ENCODE measurements around the gene FTCDNL1. TPM values are rescaled to one million over a fixed set of nuclear protein-coding genes. Genes with fewer than 3 reads are reported as not detected.

Gene FTCDNL1
- total RNA-seq, 4 donors from 2014 or later = 0.69 to 2.3 (median 1.4) TPM

DNA sequence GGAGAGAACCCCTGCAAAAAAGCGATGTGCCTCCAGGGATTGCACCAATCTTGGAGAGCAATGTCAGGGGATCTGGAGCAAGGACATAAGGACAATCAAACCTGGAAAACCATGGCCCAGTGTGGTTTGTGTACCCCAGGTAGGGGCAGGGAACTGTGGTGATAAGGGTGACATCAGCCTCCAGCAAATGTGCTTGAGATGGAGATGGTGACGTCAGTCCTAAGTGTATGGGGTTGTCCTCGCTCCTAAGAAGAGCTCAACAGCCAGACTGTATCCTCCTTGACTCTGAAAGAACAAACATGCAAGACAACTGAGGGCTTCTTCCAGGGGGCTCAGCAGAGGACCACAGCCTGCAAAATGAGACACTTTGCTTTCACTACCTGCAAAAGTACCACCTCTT is 71.4 kb downstream of the FTCDNL1 start:
- H3K36me3 ChIP-seq = no peaks in the 10 kb centered on the region
- H3K4me3 ChIP-seq = no peak overlapping the region
- no peaks in the 10 kb centered on the region for H3K4me1 ChIP-seq
- TF ChIP-seq EP300 (IDR thresholded peaks at IDR 0.05) = no peak
- TF ChIP-seq POLR2AphosphoS5 (IDR thresholded peaks at IDR 0.05) = no peak
- TF ChIP-seq, protein P1, sequence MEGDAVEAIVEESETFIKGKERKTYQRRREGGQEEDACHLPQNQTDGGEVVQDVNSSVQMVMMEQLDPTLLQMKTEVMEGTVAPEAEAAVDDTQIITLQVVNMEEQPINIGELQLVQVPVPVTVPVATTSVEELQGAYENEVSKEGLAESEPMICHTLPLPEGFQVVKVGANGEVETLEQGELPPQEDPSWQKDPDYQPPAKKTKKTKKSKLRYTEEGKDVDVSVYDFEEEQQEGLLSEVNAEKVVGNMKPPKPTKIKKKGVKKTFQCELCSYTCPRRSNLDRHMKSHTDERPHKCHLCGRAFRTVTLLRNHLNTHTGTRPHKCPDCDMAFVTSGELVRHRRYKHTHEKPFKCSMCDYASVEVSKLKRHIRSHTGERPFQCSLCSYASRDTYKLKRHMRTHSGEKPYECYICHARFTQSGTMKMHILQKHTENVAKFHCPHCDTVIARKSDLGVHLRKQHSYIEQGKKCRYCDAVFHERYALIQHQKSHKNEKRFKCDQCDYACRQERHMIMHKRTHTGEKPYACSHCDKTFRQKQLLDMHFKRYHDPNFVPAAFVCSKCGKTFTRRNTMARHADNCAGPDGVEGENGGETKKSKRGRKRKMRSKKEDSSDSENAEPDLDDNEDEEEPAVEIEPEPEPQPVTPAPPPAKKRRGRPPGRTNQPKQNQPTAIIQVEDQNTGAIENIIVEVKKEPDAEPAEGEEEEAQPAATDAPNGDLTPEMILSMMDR (IDR thresholded peaks at IDR 0.05) = no peak
- no peak for TF ChIP-seq POLR2A (IDR thresholded peaks at IDR 0.05)
- WGBS, 2 donors (ENCODE audit: low coverage in 1 of 2) = 78 to 81% methylated on average over 3 of the region's 3 CpGs
- ATAC-seq = no peak
- H3K27ac ChIP-seq = no peak overlapping the region
- H3K27me3 ChIP-seq = no peaks in the 10 kb centered on the region
- no peaks in the 10 kb centered on the region for H3K9me3 ChIP-seq

DNA sequence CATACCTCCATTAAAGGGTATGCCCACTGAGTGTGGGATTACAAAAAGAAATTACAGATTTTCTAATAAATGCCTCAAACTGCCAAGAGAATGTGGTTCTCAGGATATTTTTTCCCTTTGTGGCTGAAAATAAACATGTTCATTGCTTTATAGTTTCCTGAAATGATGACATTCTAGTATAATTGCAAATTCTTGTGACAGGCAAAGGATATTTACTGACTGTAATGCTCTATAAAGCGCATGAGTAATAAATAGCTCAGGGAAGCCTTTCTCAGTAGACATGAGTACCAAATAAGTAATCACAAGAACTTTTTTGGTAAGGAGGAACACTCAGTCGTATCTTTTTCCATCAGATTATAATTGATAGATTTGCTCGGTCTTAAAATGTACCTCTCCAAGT is 72.3 kb downstream of the FTCDNL1 start:
- WGBS, 2 donors (ENCODE audit: low coverage in 1 of 2) = 65 to 77% methylated on average over 3 of the region's 3 CpGs
- TF ChIP-seq, protein P1 (IDR thresholded peaks at IDR 0.05) = no peak
- TF ChIP-seq EP300 (IDR thresholded peaks at IDR 0.05) (no peak), POLR2AphosphoS5 (IDR thresholded peaks at IDR 0.05) (no peak), POLR2A (IDR thresholded peaks at IDR 0.05) (no peak)
- H3K27me3 ChIP-seq = no peaks in the 10 kb centered on the region
- ATAC-seq = no peak
- H3K36me3 ChIP-seq = no peaks in the 10 kb centered on the region
- no peak overlapping the region for H3K4me3 ChIP-seq
- H3K27ac ChIP-seq = no peak overlapping the region
- no peaks in the 10 kb centered on the region for H3K9me3 ChIP-seq
- H3K4me1 ChIP-seq = no peaks in the 10 kb centered on the region

DNA sequence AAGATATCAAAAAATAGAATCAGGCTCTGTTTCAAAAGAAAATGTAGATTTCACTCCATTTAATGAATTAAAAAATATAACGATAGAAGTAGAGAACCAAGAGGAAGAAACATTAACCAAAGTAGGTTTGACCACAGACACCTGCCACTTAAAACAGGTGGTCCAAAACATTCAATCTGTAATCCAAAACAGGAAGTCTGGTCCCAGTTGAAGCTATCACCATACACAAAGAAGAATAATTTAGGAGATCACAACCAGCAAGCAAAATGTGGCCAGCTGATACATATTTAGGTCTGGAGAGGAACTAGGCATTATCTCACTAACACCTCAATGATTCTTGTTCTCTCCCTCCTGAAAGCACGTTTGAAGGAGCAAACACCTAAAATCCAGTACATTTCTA is 73.1 kb downstream of the FTCDNL1 start:
- ATAC-seq = no peak
- no peak overlapping the region for H3K4me3 ChIP-seq
- WGBS, 2 donors (ENCODE audit: low coverage in 1 of 2) = 77 to 83% methylated on average over 2 of the region's 2 CpGs
- H3K9me3 ChIP-seq = no peaks in the 10 kb centered on the region
- no peaks in the 10 kb centered on the region for H3K36me3 ChIP-seq
- no peak overlapping the region for H3K27ac ChIP-seq
- no peaks in the 10 kb centered on the region for H3K4me1 ChIP-seq
- TF ChIP-seq POLR2AphosphoS5 (IDR thresholded peaks at IDR 0.05) (no peak), POLR2A (IDR thresholded peaks at IDR 0.05) (no peak), EP300 (IDR thresholded peaks at IDR 0.05) (no peak)
- TF ChIP-seq, protein P1 (IDR thresholded peaks at IDR 0.05) = no peak
- no peaks in the 10 kb centered on the region for H3K27me3 ChIP-seq

DNA sequence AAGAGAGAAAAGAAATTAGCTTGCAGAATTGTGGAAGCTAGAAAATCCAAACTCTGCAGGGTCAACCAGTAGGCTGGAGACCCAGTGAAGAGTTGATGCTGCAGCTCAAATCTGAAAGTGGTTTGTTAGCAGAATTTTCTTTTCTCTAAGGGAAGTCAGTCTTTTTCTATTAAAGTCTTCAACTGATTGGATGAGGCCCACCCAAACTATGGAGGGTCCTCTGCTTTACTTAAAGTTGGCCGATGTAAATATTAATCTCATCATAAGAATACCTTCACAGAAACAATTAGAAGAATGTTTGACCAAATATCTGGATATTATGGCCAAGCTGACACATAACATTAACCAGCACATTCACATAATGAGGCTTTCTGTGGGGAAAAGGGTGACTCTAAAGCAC is 73.7 kb downstream of the FTCDNL1 start:
- Histone ChIP-seq H3K27ac (no peak overlapping the region), H3K36me3 (no peaks in the 10 kb centered on the region), H3K4me1 (no peaks in the 10 kb centered on the region), H3K27me3 (no peaks in the 10 kb centered on the region), H3K9me3 (no peaks in the 10 kb centered on the region), H3K4me3 (no peak overlapping the region)
- WGBS, 2 donors (ENCODE audit: low coverage in 1 of 2) = 63 to 100% methylated on average over 1 of the region's 1 CpG
- TF ChIP-seq, protein P1 (IDR thresholded peaks at IDR 0.05) = no peak
- TF ChIP-seq POLR2A (IDR thresholded peaks at IDR 0.05) (no peak), POLR2AphosphoS5 (IDR thresholded peaks at IDR 0.05) (no peak), EP300 (IDR thresholded peaks at IDR 0.05) (no peak)
- ATAC-seq = no peak

DNA sequence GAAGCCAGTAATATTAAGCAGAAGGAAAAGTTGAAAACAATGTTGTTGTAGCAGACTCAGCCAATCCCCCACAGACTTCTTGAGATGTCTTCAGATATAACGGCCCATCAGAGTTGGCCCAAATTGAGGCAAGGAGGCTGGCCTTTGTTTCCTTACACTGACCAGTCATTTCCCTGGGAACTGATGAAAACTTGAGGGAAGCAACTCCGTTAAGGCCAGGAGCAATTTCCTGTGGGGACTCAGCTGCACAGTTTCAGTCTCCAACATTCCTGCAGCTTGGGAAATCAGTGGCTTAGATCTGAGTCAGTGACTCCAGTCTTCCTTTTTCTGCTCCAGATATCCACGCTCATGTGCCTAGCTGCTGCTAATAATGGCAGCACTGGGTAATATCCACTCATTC is 75.7 kb downstream of the FTCDNL1 start:
- 62 to 73% methylated on average over 2 to 3 of the region's 3 CpGs for WGBS, 2 donors (ENCODE audit: low coverage in 1 of 2)
- Histone ChIP-seq H3K27me3 (no peaks in the 10 kb centered on the region), H3K4me1 (no peaks in the 10 kb centered on the region), H3K27ac (no peak overlapping the region), H3K36me3 (no peaks in the 10 kb centered on the region), H3K4me3 (no peak overlapping the region), H3K9me3 (no peaks in the 10 kb centered on the region)
- no peak for TF ChIP-seq POLR2A (IDR thresholded peaks at IDR 0.05)
- TF ChIP-seq, protein P1 (IDR thresholded peaks at IDR 0.05) = no peak
- TF ChIP-seq EP300 (IDR thresholded peaks at IDR 0.05) = no peak
- TF ChIP-seq POLR2AphosphoS5 (IDR thresholded peaks at IDR 0.05) = no peak
- ATAC-seq = no peak
